ENCODE measurements around the gene BEAN1. TPM values are rescaled to one million over a fixed set of nuclear protein-coding genes. Genes with fewer than 3 reads are reported as not detected.

Gene BEAN1
- polyA plus RNA-seq, 1 donor from 2014 or later, result 0.16 TPM

DNA sequence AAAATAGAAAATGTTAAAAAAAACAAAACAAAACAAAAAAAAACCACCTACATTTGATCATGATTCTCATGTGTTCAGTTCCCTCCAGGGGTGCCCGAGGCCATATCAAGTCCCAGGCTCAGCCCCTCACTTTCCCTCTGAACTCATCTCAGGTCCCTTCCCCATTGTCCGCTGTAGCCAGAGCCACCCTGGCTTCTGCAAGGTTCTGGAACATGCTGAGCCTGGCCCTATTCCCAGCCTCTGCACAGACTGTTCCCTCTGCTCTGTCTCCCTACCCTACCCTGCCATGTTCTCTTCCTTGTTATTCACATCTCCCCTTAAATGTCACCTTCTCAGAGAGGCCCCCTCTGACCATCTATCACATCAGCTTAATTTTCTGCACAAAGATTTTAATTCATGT is 75.9 kb downstream of the BEAN1 start:
- H3K27ac ChIP-seq (ENCODE audit: low read length), result no peak overlapping the region
- H3K36me3 ChIP-seq (ENCODE audit: insufficient read depth, low read length), result no peaks in the 10 kb centered on the region
- H3K79me2 ChIP-seq (replicated peaks; ENCODE audit: insufficient read depth, low read length), result no peaks in the 10 kb centered on the region
- no peak overlapping the region for H3K4me3 ChIP-seq (ENCODE audit: low read length)
- no peaks in the 10 kb centered on the region for H3K9me2 ChIP-seq (ENCODE audit: insufficient read depth, low read length)
- no peak for TF ChIP-seq EP300 (conservative IDR thresholded peaks at IDR 0.05; ENCODE audit: poor library complexity, severe bottlenecking)
- no peak for TF ChIP-seq EZH2 (IDR thresholded peaks at IDR 0.05; ENCODE audit: borderline replicate concordance, insufficient read depth, low read length, poor library complexity, severe bottlenecking)
- TF ChIP-seq RAD21 (conservative IDR thresholded peaks at IDR 0.05), result no peak
- TF ChIP-seq MXI1 (conservative IDR thresholded peaks at IDR 0.05; ENCODE audit: poor library complexity, severe bottlenecking), result no peak
- TF ChIP-seq, protein P1, sequence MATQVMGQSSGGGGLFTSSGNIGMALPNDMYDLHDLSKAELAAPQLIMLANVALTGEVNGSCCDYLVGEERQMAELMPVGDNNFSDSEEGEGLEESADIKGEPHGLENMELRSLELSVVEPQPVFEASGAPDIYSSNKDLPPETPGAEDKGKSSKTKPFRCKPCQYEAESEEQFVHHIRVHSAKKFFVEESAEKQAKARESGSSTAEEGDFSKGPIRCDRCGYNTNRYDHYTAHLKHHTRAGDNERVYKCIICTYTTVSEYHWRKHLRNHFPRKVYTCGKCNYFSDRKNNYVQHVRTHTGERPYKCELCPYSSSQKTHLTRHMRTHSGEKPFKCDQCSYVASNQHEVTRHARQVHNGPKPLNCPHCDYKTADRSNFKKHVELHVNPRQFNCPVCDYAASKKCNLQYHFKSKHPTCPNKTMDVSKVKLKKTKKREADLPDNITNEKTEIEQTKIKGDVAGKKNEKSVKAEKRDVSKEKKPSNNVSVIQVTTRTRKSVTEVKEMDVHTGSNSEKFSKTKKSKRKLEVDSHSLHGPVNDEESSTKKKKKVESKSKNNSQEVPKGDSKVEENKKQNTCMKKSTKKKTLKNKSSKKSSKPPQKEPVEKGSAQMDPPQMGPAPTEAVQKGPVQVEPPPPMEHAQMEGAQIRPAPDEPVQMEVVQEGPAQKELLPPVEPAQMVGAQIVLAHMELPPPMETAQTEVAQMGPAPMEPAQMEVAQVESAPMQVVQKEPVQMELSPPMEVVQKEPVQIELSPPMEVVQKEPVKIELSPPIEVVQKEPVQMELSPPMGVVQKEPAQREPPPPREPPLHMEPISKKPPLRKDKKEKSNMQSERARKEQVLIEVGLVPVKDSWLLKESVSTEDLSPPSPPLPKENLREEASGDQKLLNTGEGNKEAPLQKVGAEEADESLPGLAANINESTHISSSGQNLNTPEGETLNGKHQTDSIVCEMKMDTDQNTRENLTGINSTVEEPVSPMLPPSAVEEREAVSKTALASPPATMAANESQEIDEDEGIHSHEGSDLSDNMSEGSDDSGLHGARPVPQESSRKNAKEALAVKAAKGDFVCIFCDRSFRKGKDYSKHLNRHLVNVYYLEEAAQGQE (IDR thresholded peaks at IDR 0.05; ENCODE audit: borderline replicate concordance), result no peak
- H3K9me3 ChIP-seq (ENCODE audit: low read length), result no peaks in the 10 kb centered on the region
- no peak overlapping the region for H2AFZ ChIP-seq (ENCODE audit: low read depth, low read length)
- H3K27me3 ChIP-seq (ENCODE audit: insufficient read depth, low read depth, low read length), result no peaks in the 10 kb centered on the region
- H4K20me1 ChIP-seq (ENCODE audit: insufficient read depth), result no peaks in the 10 kb centered on the region
- H3F3A ChIP-seq (ENCODE audit: insufficient read depth, low read length, poor library complexity, severe bottlenecking), result no peaks in the 10 kb centered on the region
- no peak overlapping the region for H3K9ac ChIP-seq (ENCODE audit: low read length)
- H3K4me2 ChIP-seq (ENCODE audit: low read length), result no peak overlapping the region

DNA sequence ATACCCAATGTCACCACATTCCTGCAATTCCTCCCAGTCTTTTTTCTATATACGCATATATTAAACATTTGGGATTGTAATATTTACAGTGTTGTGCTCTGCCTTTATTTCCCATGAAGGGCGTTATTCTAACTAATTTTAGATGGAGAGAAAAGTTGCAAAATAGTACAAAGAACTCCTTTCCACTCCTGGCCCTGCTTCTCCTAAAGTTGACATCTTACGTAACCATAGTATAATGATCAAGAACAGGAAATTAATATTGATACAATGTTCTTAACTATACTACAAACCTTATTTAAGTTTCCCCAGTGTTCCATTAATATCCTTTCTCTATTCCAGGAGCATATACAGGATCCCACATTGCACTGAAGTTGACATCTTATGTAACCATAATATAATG is 76.5 kb downstream of the BEAN1 start:
- no peak overlapping the region for H3K4me3 ChIP-seq (ENCODE audit: low read length)
- no peak overlapping the region for H3K9ac ChIP-seq (ENCODE audit: low read length)
- H3K9me2 ChIP-seq (ENCODE audit: insufficient read depth, low read length), result no peaks in the 10 kb centered on the region
- no peak overlapping the region for H3K4me2 ChIP-seq (ENCODE audit: low read length)
- H3K9me3 ChIP-seq (ENCODE audit: low read length), result no peaks in the 10 kb centered on the region
- no peak overlapping the region for H3K27ac ChIP-seq (ENCODE audit: low read length)
- no peaks in the 10 kb centered on the region for H3K27me3 ChIP-seq (ENCODE audit: insufficient read depth, low read depth, low read length)
- H3K79me2 ChIP-seq (replicated peaks; ENCODE audit: insufficient read depth, low read length), result no peaks in the 10 kb centered on the region
- H2AFZ ChIP-seq (ENCODE audit: low read depth, low read length), result no peak overlapping the region
- no peaks in the 10 kb centered on the region for H4K20me1 ChIP-seq (ENCODE audit: insufficient read depth)
- H3K36me3 ChIP-seq (ENCODE audit: insufficient read depth, low read length), result no peaks in the 10 kb centered on the region
- TF ChIP-seq TAF1 (IDR thresholded peaks at IDR 0.05; ENCODE audit: low read depth) (no peak), RAD21 (conservative IDR thresholded peaks at IDR 0.05) (no peak), MXI1 (conservative IDR thresholded peaks at IDR 0.05; ENCODE audit: poor library complexity, severe bottlenecking) (no peak), EZH2 (IDR thresholded peaks at IDR 0.05; ENCODE audit: borderline replicate concordance, insufficient read depth, low read length, poor library complexity, severe bottlenecking) (no peak), POLR2AphosphoS5 (IDR thresholded peaks at IDR 0.05) (no peak), EP300 (conservative IDR thresholded peaks at IDR 0.05; ENCODE audit: poor library complexity, severe bottlenecking) (no peak), SMC3 (conservative IDR thresholded peaks at IDR 0.05; ENCODE audit: poor library complexity) (no peak)
- TF ChIP-seq, protein P1 (IDR thresholded peaks at IDR 0.05; ENCODE audit: borderline replicate concordance), result no peak
- TF ChIP-seq, protein P2, sequence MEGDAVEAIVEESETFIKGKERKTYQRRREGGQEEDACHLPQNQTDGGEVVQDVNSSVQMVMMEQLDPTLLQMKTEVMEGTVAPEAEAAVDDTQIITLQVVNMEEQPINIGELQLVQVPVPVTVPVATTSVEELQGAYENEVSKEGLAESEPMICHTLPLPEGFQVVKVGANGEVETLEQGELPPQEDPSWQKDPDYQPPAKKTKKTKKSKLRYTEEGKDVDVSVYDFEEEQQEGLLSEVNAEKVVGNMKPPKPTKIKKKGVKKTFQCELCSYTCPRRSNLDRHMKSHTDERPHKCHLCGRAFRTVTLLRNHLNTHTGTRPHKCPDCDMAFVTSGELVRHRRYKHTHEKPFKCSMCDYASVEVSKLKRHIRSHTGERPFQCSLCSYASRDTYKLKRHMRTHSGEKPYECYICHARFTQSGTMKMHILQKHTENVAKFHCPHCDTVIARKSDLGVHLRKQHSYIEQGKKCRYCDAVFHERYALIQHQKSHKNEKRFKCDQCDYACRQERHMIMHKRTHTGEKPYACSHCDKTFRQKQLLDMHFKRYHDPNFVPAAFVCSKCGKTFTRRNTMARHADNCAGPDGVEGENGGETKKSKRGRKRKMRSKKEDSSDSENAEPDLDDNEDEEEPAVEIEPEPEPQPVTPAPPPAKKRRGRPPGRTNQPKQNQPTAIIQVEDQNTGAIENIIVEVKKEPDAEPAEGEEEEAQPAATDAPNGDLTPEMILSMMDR (IDR thresholded peaks at IDR 0.05; ENCODE audit: poor library complexity, severe bottlenecking), result no peak
- H3F3A ChIP-seq (ENCODE audit: insufficient read depth, low read length, poor library complexity, severe bottlenecking), result no peaks in the 10 kb centered on the region
